ENCODE data around the gene KIAA1755. TPM values are rescaled to one million over a fixed set of nuclear protein-coding genes. Genes with fewer than 3 reads are reported as not detected.

KIAA1755 gene
- total RNA-seq, 1 experiment from 2014 or later, result 0.22 TPM

DNA sequence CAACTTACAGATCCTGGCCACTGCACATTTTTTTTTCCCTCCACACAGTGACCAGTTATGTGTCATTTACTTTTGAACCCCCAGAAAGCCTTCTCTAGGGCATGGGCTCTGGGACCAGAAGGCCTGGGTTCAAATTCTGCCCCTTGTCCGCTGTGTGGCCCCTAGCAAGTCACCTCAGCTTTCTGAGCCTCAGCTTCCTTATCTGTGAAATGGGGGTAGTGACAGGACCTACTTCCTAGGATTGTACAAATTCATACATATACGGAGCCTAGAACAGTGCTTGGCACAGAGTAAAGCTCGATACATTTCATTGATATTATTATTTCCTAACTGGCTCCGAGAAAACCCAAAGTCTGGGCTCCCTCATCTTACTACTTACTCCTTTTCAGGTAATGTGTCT is 45.0 kb upstream of the KIAA1755 start:
- Histone ChIP-seq H3K9me3 (ENCODE audit: insufficient read depth, low read depth) (no peaks in the 10 kb centered on the region), H3K27ac (no peak overlapping the region), H4K20me1 (ENCODE audit: insufficient read depth) (no peaks in the 10 kb centered on the region), H3K36me3 (ENCODE audit: low read depth) (no peaks in the 10 kb centered on the region), H3K79me2 (ENCODE audit: low read depth) (no peaks in the 10 kb centered on the region), H2AFZ (no peak overlapping the region), H3K9me2 (ENCODE audit: insufficient read depth) (no peaks in the 10 kb centered on the region), H3K4me3 (no peak overlapping the region), H3K4me2 (no peak overlapping the region), H3K27me3 (ENCODE audit: insufficient read depth, low read depth) (peaks cover 24% of the 10 kb centered on the region; the same call in 1 of the 2 replicates), H3F3A (ENCODE audit: insufficient read depth, low read depth) (0 out of 2 replicates have a peak, but pooled peaks cover 4% of the 10 kb centered on the region), H3K4me1 (replicated peaks; ENCODE audit: insufficient read depth) (peaks cover 3% of the 10 kb centered on the region)
- intact Hi-C loops (cut with micrococcal nuclease; ENCODE audit: unreplicated experiment), result loop anchor here (5.0 kb wide), 1 partner anchor 73 kb away; no protein-coding TSS in a partner anchor
- TF ChIP-seq EZH2 (IDR thresholded peaks at IDR 0.05; ENCODE audit: low read depth) (no peak), CTCF (conservative IDR thresholded peaks at IDR 0.05) (no peak)
- CTCF ChIA-PET, result interaction anchor here (0.6 kb wide), 2 partner anchors 84 to 195 kb away, joined by 11 to 13 read pairs; no protein-coding TSS in a partner anchor
- DNase-seq, result no peak
- POLR2A ChIA-PET (ENCODE audit: unreplicated experiment), result interaction anchor here (0.6 kb wide), 1 partner anchor 91 kb away, joined by 11 read pairs; no protein-coding TSS in a partner anchor
- BruUV-seq (replicated peaks), result no TSS peak

GRCh38 chr20:38304845-38305447 is 44.4 kb upstream of the KIAA1755 start:
- intact Hi-C loops (cut with micrococcal nuclease; ENCODE audit: unreplicated experiment), result loop anchor here (5.0 kb wide), 1 partner anchor 73 kb away; no protein-coding TSS in a partner anchor

GRCh38 chr20:38303908-38304379 is 43.4 kb upstream of the KIAA1755 start, which contains the start of gene BPI:
Gene BPI (plus strand): TSS chr20:38304156. CDS start chr20:38304224, 68 bp downstream.
- CTCF ChIA-PET, result no interaction called here
- no peaks in the 10 kb centered on the region for H3K36me3 ChIP-seq (ENCODE audit: low read depth)
- no peaks in the 10 kb centered on the region for H4K20me1 ChIP-seq (ENCODE audit: insufficient read depth)
- 0 out of 2 replicates have a peak, but pooled peaks cover 4% of the 10 kb centered on the region for H3F3A ChIP-seq (ENCODE audit: insufficient read depth, low read depth)
- H3K27me3 ChIP-seq (ENCODE audit: insufficient read depth, low read depth), result peaks cover 10% of the 10 kb centered on the region; the same call in 1 of the 2 replicates
- POLR2A ChIA-PET (ENCODE audit: unreplicated experiment), result no interaction called here
- no peaks in the 10 kb centered on the region for H3K79me2 ChIP-seq (ENCODE audit: low read depth)
- DNase-seq, result no peak
- no peak within 1 kb of the TSS for H3K4me2 ChIP-seq
- no peaks in the 10 kb centered on the region for H3K9me3 ChIP-seq (ENCODE audit: insufficient read depth, low read depth)
- TF ChIP-seq EZH2 (IDR thresholded peaks at IDR 0.05; ENCODE audit: low read depth) (no peak), CTCF (conservative IDR thresholded peaks at IDR 0.05) (no peak)
- H3K4me3 ChIP-seq, result no peak within 1 kb of the TSS
- intact Hi-C loops (cut with micrococcal nuclease; ENCODE audit: unreplicated experiment), result no loop called here
- H3K27ac ChIP-seq, result no peak within 1 kb of the TSS
- H3K9me2 ChIP-seq (ENCODE audit: insufficient read depth), result no peaks in the 10 kb centered on the region
- peaks cover 14% of the 10 kb centered on the region for H3K4me1 ChIP-seq (replicated peaks; ENCODE audit: insufficient read depth)
- BruUV-seq (replicated peaks), result no TSS peak
- no peak within 1 kb of the TSS for H2AFZ ChIP-seq

More at GRCh38 chr20:38304845-38305447, 44.4 kb upstream of the KIAA1755 start:
- Histone ChIP-seq H2AFZ (no peak overlapping the region), H3K9me2 (ENCODE audit: insufficient read depth) (no peaks in the 10 kb centered on the region), H3K36me3 (ENCODE audit: low read depth) (no peaks in the 10 kb centered on the region), H3K79me2 (ENCODE audit: low read depth) (no peaks in the 10 kb centered on the region), H3K27ac (no peak overlapping the region), H3K4me3 (no peak overlapping the region), H3K4me2 (no peak overlapping the region), H3K9me3 (ENCODE audit: insufficient read depth, low read depth) (no peaks in the 10 kb centered on the region), H3K27me3 (ENCODE audit: insufficient read depth, low read depth) (peaks cover 20% of the 10 kb centered on the region; the same call in 1 of the 2 replicates), H4K20me1 (ENCODE audit: insufficient read depth) (no peaks in the 10 kb centered on the region), H3K4me1 (replicated peaks; ENCODE audit: insufficient read depth) (peaks cover 9% of the 10 kb centered on the region), H3F3A (ENCODE audit: insufficient read depth, low read depth) (0 out of 2 replicates have a peak, but pooled peaks cover 4% of the 10 kb centered on the region)
- peak; percentile 70 for TF ChIP-seq CTCF (conservative IDR thresholded peaks at IDR 0.05)
- TF ChIP-seq EZH2 (IDR thresholded peaks at IDR 0.05; ENCODE audit: low read depth), result no peak
- CTCF ChIA-PET, result interaction anchor here (0.6 kb wide), 2 partner anchors 83 to 194 kb away, joined by 11 to 13 read pairs; no protein-coding TSS in a partner anchor
- DNase-seq, result peak in 1 of 2 experiments; percentile 51
- BruUV-seq (replicated peaks), result no TSS peak
- POLR2A ChIA-PET (ENCODE audit: unreplicated experiment), result interaction anchor here (0.6 kb wide), 1 partner anchor 91 kb away, joined by 11 read pairs; no protein-coding TSS in a partner anchor

Data from PC-9 (cell line).